ENCODE measurements around the gene CAMP.
"Not testable (repeated sequence)": the region's sequence is repeated elsewhere in the genome, so short reads cannot be mapped to it uniquely, and the experiment has no call there.

CAMP gene

GRCh38 chr3:48194446-48195071 lies 28.7 kb upstream of the CAMP start:
- TF ChIP-seq SUZ12 (IDR thresholded peaks at IDR 0.05; ENCODE audit: extremely low read depth, insufficient read depth, insufficient read length) (no peak), YY1 (IDR thresholded peaks at IDR 0.05; ENCODE audit: insufficient read depth, insufficient read length) (no peak), ZNF274 (IDR thresholded peaks at IDR 0.05; ENCODE audit: low read depth, low read length) (no peak)
- DNase-seq (ENCODE audit: low read depth, low spot score): peak; percentile 65

DNA sequence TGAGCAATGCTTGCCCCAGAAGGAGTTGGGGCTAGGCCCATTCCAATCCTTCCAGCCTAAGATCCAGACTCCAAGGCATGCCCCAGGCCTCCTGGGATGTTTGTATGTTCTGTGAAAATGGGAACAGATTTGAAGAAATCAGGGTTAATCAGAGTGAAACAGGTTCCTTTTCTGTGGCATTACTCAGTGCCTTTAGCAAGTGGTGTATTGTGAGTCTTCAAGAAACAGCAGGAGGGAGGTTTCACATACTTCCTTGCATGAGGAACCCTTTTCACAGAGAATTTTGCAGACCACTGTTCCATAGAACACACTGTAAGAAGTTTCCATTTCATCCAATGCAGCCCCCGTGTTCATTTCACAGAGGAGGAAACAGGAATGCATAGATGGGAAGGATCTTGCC lies 26.7 kb upstream of the CAMP start:
- H3K9ac ChIP-seq (ENCODE audit: insufficient read length, low read depth): peak overlapping the region; percentile 61
- H3K4me1 ChIP-seq (ENCODE audit: insufficient read depth, insufficient read length): peaks cover 13% of the 10 kb centered on the region
- no peaks in the 10 kb centered on the region for H3K36me3 ChIP-seq (ENCODE audit: insufficient read depth, insufficient read length, low read length)
- H3K4me3 ChIP-seq (ENCODE audit: insufficient read length, low read depth): no peak overlapping the region
- H3K27me3 ChIP-seq (ENCODE audit: insufficient read depth, insufficient read length): no peaks in the 10 kb centered on the region
- no peaks in the 10 kb centered on the region for H3K9me3 ChIP-seq (ENCODE audit: insufficient read depth, low read length)
- DNase-seq (ENCODE audit: low read depth, low spot score): no peak
- no peak for TF ChIP-seq ZNF274 (IDR thresholded peaks at IDR 0.05; ENCODE audit: low read depth, low read length)
- no peak for TF ChIP-seq SUZ12 (IDR thresholded peaks at IDR 0.05; ENCODE audit: extremely low read depth, insufficient read depth, insufficient read length)
- TF ChIP-seq YY1 (IDR thresholded peaks at IDR 0.05; ENCODE audit: insufficient read depth, insufficient read length): no peak

More at GRCh38 chr3:48194446-48195071, 28.7 kb upstream of the CAMP start:
- H3K9ac ChIP-seq (ENCODE audit: insufficient read length, low read depth): no peak overlapping the region
- H3K4me3 ChIP-seq (ENCODE audit: insufficient read length, low read depth): no peak overlapping the region
- no peaks in the 10 kb centered on the region for H3K9me3 ChIP-seq (ENCODE audit: insufficient read depth, low read length)
- no peaks in the 10 kb centered on the region for H3K36me3 ChIP-seq (ENCODE audit: insufficient read depth, insufficient read length, low read length)
- peaks cover 17% of the 10 kb centered on the region for H3K4me1 ChIP-seq (ENCODE audit: insufficient read depth, insufficient read length)
- no peaks in the 10 kb centered on the region for H3K27me3 ChIP-seq (ENCODE audit: insufficient read depth, insufficient read length)

- H3K9ac ChIP-seq (ENCODE audit: insufficient read length, low read depth): no peak overlapping the region
- no peak overlapping the region for H3K4me3 ChIP-seq (ENCODE audit: insufficient read length, low read depth)
- no peak for DNase-seq (ENCODE audit: low read depth, low spot score)
- no peaks in the 10 kb centered on the region for H3K27me3 ChIP-seq (ENCODE audit: insufficient read depth, insufficient read length)
- H3K9me3 ChIP-seq (ENCODE audit: insufficient read depth, low read length): no peaks in the 10 kb centered on the region
- no peaks in the 10 kb centered on the region for H3K36me3 ChIP-seq (ENCODE audit: insufficient read depth, insufficient read length, low read length)
- peaks cover 13% of the 10 kb centered on the region for H3K4me1 ChIP-seq (ENCODE audit: insufficient read depth, insufficient read length)
- TF ChIP-seq ZNF274 (IDR thresholded peaks at IDR 0.05; ENCODE audit: low read depth, low read length): no peak
- TF ChIP-seq YY1 (IDR thresholded peaks at IDR 0.05; ENCODE audit: insufficient read depth, insufficient read length): no peak
- TF ChIP-seq SUZ12 (IDR thresholded peaks at IDR 0.05; ENCODE audit: extremely low read depth, insufficient read depth, insufficient read length): no peak
Observed at GRCh38 chr3:48199117-48199516, 24.2 kb upstream of the CAMP start.

DNA sequence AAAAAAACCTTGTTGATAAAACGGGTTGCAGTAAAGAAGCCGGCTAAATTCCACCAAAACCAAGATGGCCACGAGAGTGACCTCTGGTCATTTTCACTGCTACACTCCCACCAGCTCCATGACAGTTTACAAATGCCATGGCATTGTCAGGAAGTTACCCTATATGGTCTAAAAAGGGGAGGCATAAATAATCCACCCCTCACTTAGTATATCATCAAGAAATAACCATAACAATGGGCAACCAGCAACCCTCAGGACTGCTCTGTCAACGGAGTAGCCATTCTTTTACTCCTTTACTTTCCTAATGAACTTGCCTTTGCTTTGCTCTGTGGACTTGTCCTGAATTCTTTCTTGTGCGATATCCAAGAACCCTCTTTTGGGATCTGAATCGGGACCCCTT lies 20.7 kb upstream of the CAMP start:
- no peaks in the 10 kb centered on the region for H3K27me3 ChIP-seq (ENCODE audit: insufficient read depth, insufficient read length)
- no peak for DNase-seq (ENCODE audit: low read depth, low spot score)
- no peak overlapping the region for H3K9ac ChIP-seq (ENCODE audit: insufficient read length, low read depth)
- no peaks in the 10 kb centered on the region for H3K36me3 ChIP-seq (ENCODE audit: insufficient read depth, insufficient read length, low read length)
- H3K4me3 ChIP-seq (ENCODE audit: insufficient read length, low read depth): no peak overlapping the region
- no peaks in the 10 kb centered on the region for H3K9me3 ChIP-seq (ENCODE audit: insufficient read depth, low read length)
- TF ChIP-seq ZNF274 (IDR thresholded peaks at IDR 0.05; ENCODE audit: low read depth, low read length) (no peak), YY1 (IDR thresholded peaks at IDR 0.05; ENCODE audit: insufficient read depth, insufficient read length) (no peak), SUZ12 (IDR thresholded peaks at IDR 0.05; ENCODE audit: extremely low read depth, insufficient read depth, insufficient read length) (no peak)
- peaks cover 2% of the 10 kb centered on the region for H3K4me1 ChIP-seq (ENCODE audit: insufficient read depth, insufficient read length)

GRCh38 chr3:48208076-48208475 lies 15.2 kb upstream of the CAMP start:
- H3K9ac ChIP-seq (ENCODE audit: insufficient read length, low read depth): no peak overlapping the region
- H3K4me3 ChIP-seq (ENCODE audit: insufficient read length, low read depth): peak overlapping the region; percentile 11
- peaks cover 6% of the 10 kb centered on the region; the same call in 1 of the 2 replicates for H3K9me3 ChIP-seq (ENCODE audit: insufficient read depth, low read length)
- no peaks in the 10 kb centered on the region for H3K36me3 ChIP-seq (ENCODE audit: insufficient read depth, insufficient read length, low read length)
- TF ChIP-seq ZNF274 (IDR thresholded peaks at IDR 0.05; ENCODE audit: low read depth, low read length): no peak
- TF ChIP-seq SUZ12 (IDR thresholded peaks at IDR 0.05; ENCODE audit: extremely low read depth, insufficient read depth, insufficient read length): no peak
- TF ChIP-seq YY1 (IDR thresholded peaks at IDR 0.05; ENCODE audit: insufficient read depth, insufficient read length): no peak
- H3K27me3 ChIP-seq (ENCODE audit: insufficient read depth, insufficient read length): no peaks in the 10 kb centered on the region
- peaks cover 2% of the 10 kb centered on the region for H3K4me1 ChIP-seq (ENCODE audit: insufficient read depth, insufficient read length)
- no peak for DNase-seq (ENCODE audit: low read depth, low spot score)

GRCh38 chr3:48209445-48209844 lies 13.8 kb upstream of the CAMP start:
- H3K4me1 ChIP-seq (ENCODE audit: insufficient read depth, insufficient read length): peaks cover 2% of the 10 kb centered on the region
- H3K36me3 ChIP-seq (ENCODE audit: insufficient read depth, insufficient read length, low read length): no peaks in the 10 kb centered on the region
- H3K4me3 ChIP-seq (ENCODE audit: insufficient read length, low read depth): no peak overlapping the region
- no peak for DNase-seq (ENCODE audit: low read depth, low spot score)
- H3K9ac ChIP-seq (ENCODE audit: insufficient read length, low read depth): no peak overlapping the region
- H3K27me3 ChIP-seq (ENCODE audit: insufficient read depth, insufficient read length): no peaks in the 10 kb centered on the region
- H3K9me3 ChIP-seq (ENCODE audit: insufficient read depth, low read length): peaks cover 6% of the 10 kb centered on the region; the same call in 1 of the 2 replicates
- TF ChIP-seq YY1 (IDR thresholded peaks at IDR 0.05; ENCODE audit: insufficient read depth, insufficient read length) (no peak), ZNF274 (IDR thresholded peaks at IDR 0.05; ENCODE audit: low read depth, low read length) (no peak), SUZ12 (IDR thresholded peaks at IDR 0.05; ENCODE audit: extremely low read depth, insufficient read depth, insufficient read length) (no peak)

- not testable (repeated sequence) for H3K9me3 ChIP-seq (ENCODE audit: insufficient read depth, low read length); H3K4me3 ChIP-seq (ENCODE audit: insufficient read length, low read depth); DNase-seq (ENCODE audit: low read depth, low spot score); H3K36me3 ChIP-seq (ENCODE audit: insufficient read depth, insufficient read length, low read length); H3K27me3 ChIP-seq (ENCODE audit: insufficient read depth, insufficient read length); H3K4me1 ChIP-seq (ENCODE audit: insufficient read depth, insufficient read length); H3K9ac ChIP-seq (ENCODE audit: insufficient read length, low read depth)
Observed at GRCh38 chr3:48210534-48210933, 12.8 kb upstream of the CAMP start.

DNA sequence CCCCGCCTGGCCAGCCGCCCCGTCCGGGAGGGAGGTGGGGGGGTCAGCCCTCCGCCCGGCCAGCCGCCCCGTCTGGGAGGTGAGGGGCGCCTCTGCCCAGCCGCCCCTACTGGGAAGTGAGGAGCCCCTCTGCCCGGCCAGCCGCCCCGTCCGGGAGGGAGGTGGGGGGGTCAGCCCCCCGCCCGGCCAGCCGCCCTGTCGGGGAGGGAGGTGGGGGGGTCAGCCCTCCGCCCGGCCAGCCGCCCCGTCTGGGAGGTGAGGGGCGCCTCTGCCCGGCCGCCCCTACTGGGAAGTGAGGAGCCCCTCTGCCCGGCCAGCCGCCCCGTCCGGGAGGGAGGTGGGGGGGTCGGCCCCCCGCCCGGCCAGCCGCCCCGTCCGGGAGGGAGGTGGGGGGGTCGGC lies 11.5 kb upstream of the CAMP start:
- DNase-seq (ENCODE audit: low read depth, low spot score); H3K9ac ChIP-seq (ENCODE audit: insufficient read length, low read depth); H3K4me1 ChIP-seq (ENCODE audit: insufficient read depth, insufficient read length); H3K36me3 ChIP-seq (ENCODE audit: insufficient read depth, insufficient read length, low read length); H3K27me3 ChIP-seq (ENCODE audit: insufficient read depth, insufficient read length); H3K4me3 ChIP-seq (ENCODE audit: insufficient read length, low read depth); H3K9me3 ChIP-seq (ENCODE audit: insufficient read depth, low read length): not testable (repeated sequence)

Data from NT2/D1 (cell line).